GDM1 (cell line): ENCODE data around the gene PAIP2.
"Not testable (repeated sequence)": the region's sequence is repeated elsewhere in the genome, so short reads cannot be mapped to it uniquely, and the experiment has no call there.

Source experiments
- DNase-seq: peaks from one replicate; lab custom pipeline; 2025; lab: John Stamatoyannopoulos, UW

Gene PAIP2

GRCh38 chr5:139392678-139393496 is 51.2 kb downstream of the PAIP2 start:
- no peak for DNase-seq

DNA sequence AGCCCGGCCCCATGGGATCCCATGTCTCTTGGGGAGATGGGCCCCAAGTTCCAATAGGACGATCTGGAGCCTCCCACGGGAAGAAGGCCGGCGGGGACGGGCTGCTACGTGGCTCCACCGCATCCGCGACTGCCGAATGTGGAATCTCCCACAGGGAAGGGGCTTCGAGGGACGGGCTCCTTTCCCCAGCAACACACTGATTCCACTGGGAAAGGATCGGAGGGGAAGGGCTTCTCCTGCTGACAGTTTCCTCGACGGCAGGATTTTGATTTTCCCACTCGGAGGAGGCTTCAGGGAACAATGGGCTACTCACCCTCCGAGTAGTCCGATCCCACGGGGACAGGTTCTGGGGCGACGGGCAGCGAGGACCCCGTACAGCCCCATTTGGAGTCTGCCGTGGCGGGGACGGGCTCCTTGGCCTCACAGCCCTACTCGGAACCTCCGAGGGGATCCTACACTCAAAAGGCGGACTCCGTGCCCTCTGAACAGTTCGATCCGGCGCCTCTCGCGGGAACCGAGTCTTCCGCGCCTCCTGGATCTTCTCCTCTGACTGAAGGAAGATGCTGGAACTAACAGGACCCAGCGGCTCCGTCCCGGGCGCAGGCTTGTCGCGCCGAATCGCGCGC is 52.0 kb downstream of the PAIP2 start:
- DNase-seq = no peak

- no peak for DNase-seq
Observed at GRCh38 chr5:139394123-139394653, 52.5 kb downstream of the PAIP2 start.

DNA sequence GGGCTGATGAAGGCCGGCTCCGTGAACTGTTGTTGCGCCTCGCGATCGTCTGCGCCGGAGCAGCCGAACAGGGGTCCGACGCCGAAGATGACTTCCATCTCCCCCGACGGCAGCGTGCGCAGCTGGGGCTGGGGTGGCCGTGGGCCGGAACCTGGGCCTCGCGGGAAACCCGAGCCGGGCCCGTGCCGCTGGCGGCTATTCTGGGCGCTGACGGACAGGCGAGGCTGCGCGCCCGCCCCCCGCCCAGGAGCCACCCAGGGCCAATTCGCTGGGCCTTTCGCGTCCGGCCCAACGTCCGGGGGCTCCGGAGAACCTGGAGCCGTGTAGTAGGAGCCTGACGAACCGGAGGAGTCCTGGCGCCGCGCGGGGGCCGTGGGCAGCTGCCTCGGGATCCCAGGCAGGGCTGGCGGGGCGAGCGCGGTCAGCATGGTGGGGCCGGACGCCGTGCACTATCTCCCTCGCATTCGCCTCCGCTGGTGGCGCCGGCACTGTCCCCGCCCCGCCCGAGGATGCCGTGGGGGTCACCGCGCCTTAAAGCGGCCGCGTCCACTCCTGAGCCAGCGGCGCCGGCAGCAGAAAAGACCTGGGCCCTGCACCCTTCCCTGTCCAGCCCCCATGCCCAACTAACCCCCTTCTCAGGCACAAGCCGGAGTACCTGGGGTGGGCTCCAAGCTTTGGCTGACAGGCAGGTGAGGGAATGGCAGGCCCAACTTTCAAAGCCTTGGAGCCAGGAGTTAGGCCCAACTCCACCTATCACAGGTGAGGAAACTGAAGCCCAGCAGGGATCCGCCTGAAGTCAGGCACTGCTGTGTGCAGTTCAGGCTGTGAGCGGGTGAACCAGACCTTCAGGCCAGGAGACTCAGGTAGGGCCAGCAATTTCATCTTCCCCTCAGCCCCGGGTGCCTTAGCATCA is 53.3 kb downstream of the PAIP2 start, which contains the start of gene PROB1:
TSS of gene PROB1 (minus strand) at position 451 of the 913 bp plus-strand sequence. CDS start at position 428, 23 bp downstream.
- DNase-seq = no peak

DNA sequence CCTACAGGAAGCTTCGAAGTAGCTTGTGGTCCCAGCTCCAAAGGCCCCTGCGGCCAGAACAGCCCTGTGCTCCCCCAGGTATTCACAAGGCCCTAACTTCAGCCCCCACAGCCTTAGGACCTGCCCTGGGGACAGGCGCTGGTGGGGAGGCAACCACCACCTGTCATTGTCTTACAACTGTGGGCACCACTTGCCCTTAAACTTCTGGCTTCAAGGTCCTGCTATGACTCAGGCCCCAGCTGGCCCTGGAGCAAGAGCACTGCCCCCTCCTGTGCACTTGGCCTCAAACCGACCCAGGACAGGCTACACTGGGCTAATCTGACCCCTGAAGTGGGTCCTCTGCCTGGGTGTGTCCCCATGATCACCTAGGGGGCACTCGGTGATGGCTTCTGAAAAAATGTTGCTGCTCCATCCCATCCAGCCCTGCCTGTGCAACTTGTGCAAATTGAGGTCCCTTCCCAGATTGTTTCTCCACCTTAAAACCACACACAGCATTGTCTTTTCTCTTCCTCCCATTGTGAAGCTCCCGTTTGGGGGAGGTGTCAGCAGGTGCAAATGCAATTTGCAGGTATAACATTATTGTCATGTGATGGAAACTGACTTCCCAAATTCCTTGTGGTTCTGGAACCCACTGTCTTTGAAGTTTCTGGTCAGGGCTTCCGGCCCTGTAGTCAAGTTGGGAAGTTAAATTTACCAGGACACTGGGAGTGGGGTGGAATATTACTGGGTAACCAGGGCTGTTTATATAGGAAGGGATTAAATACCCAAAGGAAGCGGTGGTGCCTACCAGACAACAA is 54.4 kb downstream of the PAIP2 start:
- no peak for DNase-seq

GRCh38 chr5:139396691-139397090 is 55.0 kb downstream of the PAIP2 start:
- no peak for DNase-seq

DNA sequence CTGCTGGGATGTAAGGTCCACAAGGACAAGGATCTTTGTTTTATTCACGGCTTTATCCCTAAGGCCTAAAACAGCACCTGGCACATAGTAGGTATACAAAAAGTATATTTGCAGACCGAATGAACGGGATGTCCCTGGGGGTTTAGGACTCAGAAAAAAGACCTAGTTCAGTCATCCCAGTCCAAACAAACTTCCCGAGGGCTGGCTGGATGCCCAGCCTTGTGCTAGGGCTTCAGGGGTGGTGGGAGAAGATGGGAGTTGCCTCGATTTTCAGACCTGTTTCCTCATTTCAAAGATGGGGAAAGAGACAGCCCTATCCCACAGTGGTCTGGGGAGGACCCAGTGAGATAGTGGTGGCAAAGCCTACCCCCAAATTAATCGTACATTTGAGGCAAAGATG is 56.3 kb downstream of the PAIP2 start:
- DNase-seq = no peak

- no peak for DNase-seq
Observed at GRCh38 chr5:139399501-139400121, 58.0 kb downstream of the PAIP2 start.

DNA sequence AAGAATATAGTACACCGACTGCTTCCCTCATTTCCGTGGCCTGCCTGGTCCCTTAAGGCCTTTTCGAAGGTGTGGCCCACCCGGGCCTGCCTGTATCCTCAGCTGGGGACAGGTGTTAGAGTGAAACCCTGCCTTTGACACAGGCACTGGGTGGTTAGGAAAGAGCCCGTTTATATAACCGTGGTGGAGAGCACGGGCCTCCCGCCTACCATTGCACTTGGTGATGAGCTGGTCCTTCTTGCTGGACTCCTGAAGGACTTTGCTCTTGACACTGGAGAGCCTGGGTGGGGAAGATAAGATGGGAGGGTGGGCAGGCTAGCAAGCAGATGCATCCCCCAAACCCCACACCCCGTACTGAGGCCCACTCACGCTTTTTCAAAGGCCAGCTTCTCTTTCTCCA is 59.9 kb downstream of the PAIP2 start:
- no peak for DNase-seq

DNA sequence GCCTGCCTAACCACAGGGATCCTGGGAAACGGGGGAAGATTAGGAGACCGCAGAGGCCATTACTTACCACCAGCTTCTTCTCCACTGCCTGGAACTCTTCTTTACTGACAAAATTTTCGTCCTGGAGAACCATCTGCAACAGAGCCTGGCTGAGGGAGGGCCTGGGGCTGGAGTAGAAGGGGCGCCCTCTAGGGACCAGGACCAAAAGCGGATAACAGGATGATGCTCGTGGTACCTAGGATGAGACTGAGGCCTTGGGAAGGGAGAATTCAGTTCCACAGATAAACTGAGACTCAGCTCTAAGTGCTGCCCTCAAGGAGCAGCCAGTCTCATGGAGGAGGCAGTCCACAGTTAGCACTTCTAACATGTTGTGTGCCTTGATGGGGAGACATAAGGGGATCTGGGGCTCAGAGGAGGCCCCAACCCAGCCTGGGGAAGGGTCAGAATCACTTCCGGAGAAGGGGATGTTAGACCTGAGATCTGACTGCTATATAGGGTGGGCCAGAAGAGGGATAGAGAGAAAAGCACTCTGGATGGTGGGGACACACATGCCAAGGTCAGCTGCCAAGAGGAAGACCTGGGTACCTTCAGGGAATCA is 61.0 kb downstream of the PAIP2 start:
- no peak for DNase-seq

- DNase-seq = no peak
Observed at GRCh38 chr5:139403418-139403786, 61.7 kb downstream of the PAIP2 start.

DNA sequence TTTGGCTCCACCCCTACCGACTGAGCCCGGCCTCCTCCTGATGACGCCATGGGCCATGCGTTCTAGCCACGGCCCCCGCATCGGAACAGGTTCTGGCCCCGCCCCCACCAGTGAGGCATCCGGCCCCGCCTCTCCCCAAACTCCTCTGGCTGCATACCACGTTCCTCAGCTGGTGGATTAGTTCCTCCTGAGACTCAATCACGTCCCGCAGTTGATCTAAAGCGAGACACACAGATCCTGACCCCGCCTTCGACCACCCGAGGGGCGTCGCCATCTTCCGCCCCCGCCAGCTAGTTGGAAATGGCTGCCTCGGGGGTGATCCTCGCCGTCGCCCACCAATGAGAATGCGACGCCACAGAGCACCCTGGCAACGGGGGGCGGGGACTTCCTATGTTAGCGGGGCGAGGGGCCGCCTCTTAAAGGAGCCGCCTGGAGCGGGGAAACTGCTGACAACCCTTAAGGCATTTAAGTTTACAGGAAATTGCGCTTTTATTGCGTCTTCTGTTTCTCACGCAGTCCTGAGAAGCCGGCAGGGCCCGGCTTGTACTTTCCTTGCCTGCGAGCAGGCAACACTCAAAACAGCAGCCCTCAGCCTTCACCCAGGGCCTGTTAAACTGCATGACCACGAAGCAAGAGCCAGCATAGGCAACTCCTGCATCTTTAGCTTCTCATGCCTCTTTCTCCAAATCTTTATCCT is 62.3 kb downstream of the PAIP2 start, which contains the start of gene SPATA24:
TSS of gene SPATA24 (minus strand) at position 303 of the 697 bp plus-strand sequence. CDS start at position 274, 29 bp downstream.
- peak; percentile 98 for DNase-seq

GRCh38 chr5:139404484-139404840 is 62.8 kb downstream of the PAIP2 start:
- no peak for DNase-seq

GRCh38 chr5:139406963-139407362 is 65.3 kb downstream of the PAIP2 start:
- no peak for DNase-seq

DNA sequence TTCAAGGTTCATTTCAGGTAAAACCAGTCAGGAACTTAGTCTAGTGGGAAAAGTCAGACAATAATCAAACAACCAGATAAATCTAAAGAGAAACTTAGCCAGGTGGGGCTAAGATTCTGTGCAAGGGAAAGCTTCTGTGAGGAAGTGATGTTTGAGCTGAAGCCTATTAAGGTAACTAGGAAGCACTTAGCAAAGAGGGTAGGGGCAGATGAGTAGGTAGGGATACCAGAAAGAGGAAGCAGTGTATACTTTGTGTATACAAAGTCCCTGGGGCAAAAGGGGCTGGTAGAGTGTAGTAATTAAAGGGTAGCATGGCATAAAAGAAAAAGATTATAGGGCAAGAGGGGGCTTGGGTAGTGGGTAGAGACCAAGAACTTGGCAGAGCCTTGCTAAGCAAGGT is 65.9 kb downstream of the PAIP2 start:
- no peak for DNase-seq

- no peak for DNase-seq
Observed at GRCh38 chr5:139408191-139408590, 66.5 kb downstream of the PAIP2 start.

DNA sequence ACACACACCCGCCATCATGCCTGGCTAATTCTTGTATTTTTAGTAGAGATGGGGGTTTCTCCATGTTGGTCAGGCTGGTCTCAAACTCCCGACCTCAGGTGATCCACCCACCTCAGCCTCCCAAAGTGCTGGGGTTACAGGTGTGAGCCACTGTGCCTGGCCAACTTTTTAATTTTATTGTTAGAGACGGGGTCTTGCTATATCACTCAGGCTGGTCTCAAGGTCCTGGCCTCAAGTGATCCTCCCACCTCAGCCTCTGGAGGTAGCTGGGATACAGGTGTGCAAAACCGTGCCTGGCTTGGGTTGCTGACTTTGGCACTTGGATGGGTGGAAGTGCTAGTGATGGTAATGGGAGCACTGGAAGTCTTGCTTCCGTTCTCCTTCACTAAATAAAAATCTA is 67.5 kb downstream of the PAIP2 start:
- DNase-seq = not testable (repeated sequence)

- DNase-seq = no peak
Observed at GRCh38 chr5:139410121-139410992, 68.7 kb downstream of the PAIP2 start.
